OCI-LY7 (cell line): ENCODE data around the gene SDCCAG8. TPM values are rescaled to one million over a fixed set of nuclear protein-coding genes. Genes with fewer than 3 reads are reported as not detected.

Source experiments
- BruUV-seq: library from RNA; stranded (reverse); fragments of 400-500 nt; replicated peaks from 2 replicates; lab custom pipeline; 2021; lab: Mats Ljungman, UMichigan
- CTCF ChIA-PET: fragments of 300-600 bp; sonication (Branson Sonifier 250); formaldehyde crosslinking; loops from one replicate; lab custom pipeline; 2022; ENCODE audit warnings: antibody characterized with exemption; ENCODE audit not compliant: unreplicated experiment; lab: Charles Lee
- POLR2A ChIA-PET: fragments of 300-600 bp; sonication (Branson Sonifier 250); formaldehyde crosslinking; loops from one replicate; lab custom pipeline; 2022; ENCODE audit warnings: antibody characterized with exemption; lab: Charles Lee
- DNase-seq: peaks from one replicate; pipeline ENCODE4 v3.0.0-alpha.2; 2015; ENCODE audit warnings: low spot score
- H2AFZ ChIP-seq: fragments of 200-600 bp; sonication (generic), shearing (Covaris generic); 2 replicates; pipeline ENCODE4 v1.6.1; 2014; ENCODE audit warnings: mild to moderate bottlenecking, antibody characterized with exemption, low read length, moderate library complexity
- H3K27ac ChIP-seq: fragments of 200-600 bp; sonication (generic); 2 replicates; pipeline ENCODE4 v1.5.1; 2014; ENCODE audit warnings: mixed run types, low read depth, mild to moderate bottlenecking, moderate library complexity, low read length, inconsistent platforms; ENCODE audit not compliant: poor library complexity, severe bottlenecking
- H3K36me3 ChIP-seq: fragments of 200-600 bp; sonication (generic); 2 replicates; pipeline ENCODE4 v1.6.1; 2014; ENCODE audit warnings: mild to moderate bottlenecking, antibody characterized with exemption, low read length, moderate library complexity, mixed read lengths; ENCODE audit not compliant: insufficient read depth
- H3K4me1 ChIP-seq: fragments of 200-600 bp; sonication (generic); 2 replicates; pipeline ENCODE4 v1.5.1; 2014; ENCODE audit warnings: mild to moderate bottlenecking, low read length; ENCODE audit not compliant: insufficient read depth, poor library complexity, severe bottlenecking
- H3K4me2 ChIP-seq: fragments of 200-600 bp; sonication (generic); 2 replicates; pipeline ENCODE4 v1.6.1; 2014; ENCODE audit warnings: mild to moderate bottlenecking, low read length
- H3K4me3 ChIP-seq: fragments of 200-600 bp; sonication (generic); 2 replicates; pipeline ENCODE4 v1.5.1; 2014; ENCODE audit warnings: mild to moderate bottlenecking, low read depth, low read length; ENCODE audit not compliant: poor library complexity, severe bottlenecking
- H3K79me2 ChIP-seq: fragments of 200-600 bp; sonication (generic); 2 replicates; pipeline ENCODE4 v1.6.1; 2016; ENCODE audit warnings: low read depth, mild to moderate bottlenecking, low read length, moderate library complexity, mixed read lengths; ENCODE audit not compliant: insufficient read depth
- H3K9me2 ChIP-seq: fragments of 200-600 bp; sonication (generic); 2 replicates; pipeline ENCODE4 v1.6.1; 2016; ENCODE audit warnings: mild to moderate bottlenecking, low read length, mixed read lengths; ENCODE audit not compliant: insufficient read depth
- H3K9me3 ChIP-seq: fragments of 200-600 bp; sonication (generic); 2 replicates; pipeline ENCODE4 v1.6.1; 2014; ENCODE audit warnings: mild to moderate bottlenecking, mixed run types, low read length, mixed read lengths
- H4K20me1 ChIP-seq: fragments of 200-600 bp; sonication (generic); 2 replicates; pipeline ENCODE4 v1.6.1; 2014; ENCODE audit warnings: mild to moderate bottlenecking, antibody characterized with exemption, low read length, moderate library complexity, mixed read lengths; ENCODE audit not compliant: insufficient read depth
- EZH2phosphoT487 ChIP-seq: fragments of 200-600 bp; sonication (generic); IDR thresholded peaks from 2 replicates; pipeline ENCODE4 v1.6.1; 2018; ENCODE audit warnings: low read depth, borderline replicate concordance, mild to moderate bottlenecking, mixed run types, antibody characterized with exemption, low read length, moderate library complexity, mixed read lengths
- intact Hi-C: fragments of 100-400 bp; cut with micrococcal nuclease; formaldehyde crosslinking; loops from one replicate; pipeline ENCODE4 v1.10.0; 2022; ENCODE audit not compliant: unreplicated experiment
- total RNA-seq, 2 experiments: library from RNA; depleted of rRNA in 1 of 2; stranded (reverse); fragments of >200 nt in 1 of 2; shearing (Covaris generic) in 1 of 2; gene quantifications; 2 replicates each; pipeline ENCODE4 v1.2.3, GENCODE V29; 2014 to 2022
- TF ChIP-seq, protein P1 (sequence below): fragments of 200-600 bp; sonication (generic); conservative IDR thresholded peaks from 2 replicates; pipeline ENCODE4 v1.5.1; 2014; ENCODE audit warnings: mild to moderate bottlenecking, antibody characterized with exemption, low read length, moderate library complexity, mixed read lengths

Gene SDCCAG8
- total RNA-seq, 2 experiments from 2014 or later, result 18.1 to 28.7 TPM

DNA sequence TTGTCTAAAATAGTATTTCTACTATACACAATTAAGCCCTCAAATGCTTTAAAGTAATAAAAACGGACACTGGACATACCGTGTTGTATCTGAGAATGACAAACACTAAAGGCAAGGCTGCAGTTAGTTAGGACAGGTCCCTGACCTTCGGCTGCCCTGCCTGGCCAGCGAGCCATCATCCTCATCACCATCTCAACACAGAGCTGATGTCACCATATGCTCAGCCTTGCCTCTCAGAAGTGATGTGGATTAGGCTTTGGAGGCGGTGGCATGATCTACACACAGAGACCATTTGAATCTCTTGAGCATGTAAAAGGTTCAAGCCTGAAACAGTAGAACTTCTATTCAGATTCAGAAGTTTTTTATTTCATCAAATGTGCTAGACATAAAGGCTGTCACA lies 244.7 kb downstream of the SDCCAG8 start:
- POLR2A ChIA-PET, result interaction anchor here (0.7 kb wide), 1 partner anchor 562 kb away, joined by 3 read pairs; no protein-coding TSS in a partner anchor
- intact Hi-C loops, result no loop called here

DNA sequence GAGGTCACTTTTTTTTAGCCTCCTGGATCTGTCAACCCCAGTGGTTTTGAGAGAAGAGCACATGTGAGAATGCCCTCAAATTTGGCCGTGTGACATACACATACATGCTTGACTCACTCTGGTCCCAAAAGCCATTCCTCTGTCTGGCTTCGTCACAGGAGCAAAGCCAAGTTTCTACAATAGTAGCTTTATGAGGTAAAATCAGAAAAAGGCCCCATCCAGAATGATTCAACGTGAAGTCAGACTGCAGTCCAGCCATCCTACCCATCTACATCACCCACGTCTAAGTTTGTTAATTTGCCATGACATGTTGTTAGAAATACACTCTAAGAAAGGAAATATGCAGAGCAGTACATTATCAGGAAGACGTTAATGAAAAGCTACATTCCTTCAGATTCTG lies 245.2 kb downstream of the SDCCAG8 start:
- no peak for DNase-seq
- Histone ChIP-seq H3K79me2 (no peaks in the 10 kb centered on the region), H3K4me2 (no peak overlapping the region), H3K4me3 (no peak overlapping the region), H3K27ac (no peak overlapping the region), H4K20me1 (no peaks in the 10 kb centered on the region), H3K36me3 (no peaks in the 10 kb centered on the region), H3K9me2 (no peaks in the 10 kb centered on the region), H3K4me1 (no peaks in the 10 kb centered on the region), H3K9me3 (no peaks in the 10 kb centered on the region), H2AFZ (no peak overlapping the region)
- ChIA-PET CTCF (no interaction called here), POLR2A (interaction anchor here (0.6 to 0.7 kb wide), 2 partner anchors 8 to 562 kb away, joined by 3 read pairs; no protein-coding TSS in a partner anchor)
- intact Hi-C loops, result no loop called here
- BruUV-seq, result no TSS peak
- TF ChIP-seq, protein P1, sequence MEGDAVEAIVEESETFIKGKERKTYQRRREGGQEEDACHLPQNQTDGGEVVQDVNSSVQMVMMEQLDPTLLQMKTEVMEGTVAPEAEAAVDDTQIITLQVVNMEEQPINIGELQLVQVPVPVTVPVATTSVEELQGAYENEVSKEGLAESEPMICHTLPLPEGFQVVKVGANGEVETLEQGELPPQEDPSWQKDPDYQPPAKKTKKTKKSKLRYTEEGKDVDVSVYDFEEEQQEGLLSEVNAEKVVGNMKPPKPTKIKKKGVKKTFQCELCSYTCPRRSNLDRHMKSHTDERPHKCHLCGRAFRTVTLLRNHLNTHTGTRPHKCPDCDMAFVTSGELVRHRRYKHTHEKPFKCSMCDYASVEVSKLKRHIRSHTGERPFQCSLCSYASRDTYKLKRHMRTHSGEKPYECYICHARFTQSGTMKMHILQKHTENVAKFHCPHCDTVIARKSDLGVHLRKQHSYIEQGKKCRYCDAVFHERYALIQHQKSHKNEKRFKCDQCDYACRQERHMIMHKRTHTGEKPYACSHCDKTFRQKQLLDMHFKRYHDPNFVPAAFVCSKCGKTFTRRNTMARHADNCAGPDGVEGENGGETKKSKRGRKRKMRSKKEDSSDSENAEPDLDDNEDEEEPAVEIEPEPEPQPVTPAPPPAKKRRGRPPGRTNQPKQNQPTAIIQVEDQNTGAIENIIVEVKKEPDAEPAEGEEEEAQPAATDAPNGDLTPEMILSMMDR, result no peak

More for the DNA sequence above, 244.7 kb downstream of the SDCCAG8 start:
- H3K79me2 ChIP-seq, result no peaks in the 10 kb centered on the region
- H3K4me2 ChIP-seq, result no peak overlapping the region
- no TSS peak for BruUV-seq
- no peaks in the 10 kb centered on the region for H3K9me3 ChIP-seq
- no peaks in the 10 kb centered on the region for H4K20me1 ChIP-seq
- H3K4me3 ChIP-seq, result no peak overlapping the region
- no peak for TF ChIP-seq EZH2phosphoT487
- TF ChIP-seq, protein P1, result no peak
- no peaks in the 10 kb centered on the region for H3K4me1 ChIP-seq
- H2AFZ ChIP-seq, result no peak overlapping the region
- H3K9me2 ChIP-seq, result no peaks in the 10 kb centered on the region
- CTCF ChIA-PET, result no interaction called here
- H3K27ac ChIP-seq, result no peak overlapping the region
- DNase-seq, result no peak
- no peaks in the 10 kb centered on the region for H3K36me3 ChIP-seq

DNA sequence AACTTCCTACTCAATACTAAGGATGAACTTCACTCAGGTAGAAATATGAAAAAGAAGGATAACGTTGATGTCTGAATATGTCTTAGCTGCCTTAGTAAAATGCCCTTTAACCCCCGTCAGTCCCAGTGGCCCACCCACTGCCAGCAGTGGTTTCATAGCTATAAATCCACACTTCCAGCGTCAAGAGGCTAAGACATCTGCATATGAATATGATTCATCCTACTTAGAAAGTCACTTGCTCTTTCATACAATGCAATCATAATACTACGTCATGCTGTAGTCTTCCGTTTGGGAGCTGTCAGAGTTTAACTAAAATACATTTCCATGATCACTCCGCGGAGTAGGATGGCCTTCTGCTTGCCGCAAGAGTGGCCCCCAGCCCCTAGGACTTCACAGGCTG lies 247.3 kb downstream of the SDCCAG8 start:
- no peak overlapping the region for H3K4me3 ChIP-seq
- H2AFZ ChIP-seq, result no peak overlapping the region
- H3K36me3 ChIP-seq, result no peaks in the 10 kb centered on the region
- ChIA-PET POLR2A (interaction anchor here (0.5 to 1.4 kb wide), 4 partner anchors 9 to 361 kb away, joined by 3 read pairs; no protein-coding TSS in a partner anchor), CTCF (no interaction called here)
- H3K79me2 ChIP-seq, result no peaks in the 10 kb centered on the region
- H3K27ac ChIP-seq, result no peak overlapping the region
- TF ChIP-seq, protein P1, result no peak
- no peak for TF ChIP-seq EZH2phosphoT487
- DNase-seq, result no peak
- no peak overlapping the region for H3K4me2 ChIP-seq
- no TSS peak for BruUV-seq
- H3K9me3 ChIP-seq, result no peaks in the 10 kb centered on the region
- intact Hi-C loops, result no loop called here
- no peaks in the 10 kb centered on the region for H3K9me2 ChIP-seq
- no peaks in the 10 kb centered on the region for H3K4me1 ChIP-seq
- H4K20me1 ChIP-seq, result no peaks in the 10 kb centered on the region
